Jurkat, Clone E6-1 (cell line): ENCODE data around the gene POU2AF1.
"Not testable (repeated sequence)": the region's sequence is repeated elsewhere in the genome, so short reads cannot be mapped to it uniquely, and the experiment has no call there.

Experiments used
- DNase-seq: peaks from one replicate; pipeline ENCODE4 v3.0.0-alpha.2; 2011; ENCODE audit warnings: low read depth, low spot score
- H3K4me3 ChIP-seq: 2 replicates; pipeline ENCODE4 v1.5.1; 2011; ENCODE audit warnings: mild to moderate bottlenecking, low read length, control low read depth, moderate library complexity

POU2AF1 gene

DNA sequence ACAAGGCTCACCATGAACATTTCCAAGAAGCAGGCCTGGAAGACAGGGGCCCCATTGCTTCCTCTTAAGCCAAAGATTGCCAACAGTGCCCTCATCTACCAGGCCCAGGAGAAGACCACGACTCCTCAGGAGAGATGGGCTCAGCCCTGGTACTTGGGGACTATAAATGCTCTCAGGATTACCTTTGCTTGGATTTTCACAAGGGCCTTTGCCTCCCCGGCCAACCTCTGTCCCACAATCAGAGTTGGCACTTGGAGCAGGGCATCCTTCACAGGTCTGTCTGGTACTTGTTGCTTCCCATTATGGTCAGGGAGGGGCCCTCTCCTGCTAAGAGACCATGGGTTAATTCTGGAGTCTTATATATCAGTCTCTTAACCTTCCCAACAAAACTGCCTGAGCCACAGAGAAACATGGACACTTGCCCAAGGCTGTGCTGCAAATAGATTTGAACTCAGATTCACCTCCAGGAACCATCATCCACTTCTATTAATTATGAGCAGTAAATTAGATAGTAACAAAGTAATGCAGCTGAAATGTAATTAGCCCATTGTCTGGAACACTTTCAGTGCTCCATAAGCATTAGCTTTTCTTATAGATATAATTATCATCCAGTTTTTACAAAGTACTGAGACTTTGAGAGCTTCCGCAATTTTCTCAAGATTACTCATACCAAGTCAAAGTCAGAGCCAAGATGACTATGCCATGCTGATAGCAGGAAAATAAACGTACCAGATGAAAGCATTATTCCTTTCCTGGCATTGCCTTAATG, 47.2 kb downstream of the POU2AF1 start:
- H3K4me3 ChIP-seq, result no peak overlapping the region
- DNase-seq, result no peak

DNA sequence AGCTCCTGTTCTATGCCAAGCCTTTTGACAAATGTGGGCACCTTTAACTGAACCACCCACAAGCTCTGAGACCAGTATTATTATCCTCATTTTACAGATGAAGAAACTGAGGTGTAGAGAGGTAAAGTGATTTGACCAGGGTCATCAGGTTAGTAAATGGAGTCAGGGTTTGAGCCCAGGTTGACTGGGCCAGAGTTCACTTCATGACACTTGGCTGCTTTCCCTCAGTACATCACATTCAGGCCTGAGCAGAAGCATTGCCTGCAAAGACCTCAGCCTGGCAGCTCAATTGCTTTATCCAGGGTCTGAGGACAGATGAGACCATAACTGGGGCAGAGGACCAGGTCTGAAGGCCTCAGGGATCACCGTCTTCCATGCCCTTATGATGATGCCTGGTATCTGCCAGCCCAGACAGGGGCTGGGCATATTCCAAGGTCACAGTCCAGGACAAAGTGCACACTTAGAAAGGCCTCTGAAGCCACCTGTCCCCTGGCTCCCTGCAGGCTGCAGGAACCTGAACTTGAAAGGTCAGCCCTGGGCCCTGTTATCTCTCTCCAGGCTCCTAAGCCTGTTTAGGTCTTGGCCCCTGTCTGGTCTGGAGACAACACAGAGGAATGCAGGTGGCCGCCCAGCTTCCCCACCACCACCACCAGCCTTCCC, 48.7 kb downstream of the POU2AF1 start:
- DNase-seq, result no peak
- no peak overlapping the region for H3K4me3 ChIP-seq

DNA sequence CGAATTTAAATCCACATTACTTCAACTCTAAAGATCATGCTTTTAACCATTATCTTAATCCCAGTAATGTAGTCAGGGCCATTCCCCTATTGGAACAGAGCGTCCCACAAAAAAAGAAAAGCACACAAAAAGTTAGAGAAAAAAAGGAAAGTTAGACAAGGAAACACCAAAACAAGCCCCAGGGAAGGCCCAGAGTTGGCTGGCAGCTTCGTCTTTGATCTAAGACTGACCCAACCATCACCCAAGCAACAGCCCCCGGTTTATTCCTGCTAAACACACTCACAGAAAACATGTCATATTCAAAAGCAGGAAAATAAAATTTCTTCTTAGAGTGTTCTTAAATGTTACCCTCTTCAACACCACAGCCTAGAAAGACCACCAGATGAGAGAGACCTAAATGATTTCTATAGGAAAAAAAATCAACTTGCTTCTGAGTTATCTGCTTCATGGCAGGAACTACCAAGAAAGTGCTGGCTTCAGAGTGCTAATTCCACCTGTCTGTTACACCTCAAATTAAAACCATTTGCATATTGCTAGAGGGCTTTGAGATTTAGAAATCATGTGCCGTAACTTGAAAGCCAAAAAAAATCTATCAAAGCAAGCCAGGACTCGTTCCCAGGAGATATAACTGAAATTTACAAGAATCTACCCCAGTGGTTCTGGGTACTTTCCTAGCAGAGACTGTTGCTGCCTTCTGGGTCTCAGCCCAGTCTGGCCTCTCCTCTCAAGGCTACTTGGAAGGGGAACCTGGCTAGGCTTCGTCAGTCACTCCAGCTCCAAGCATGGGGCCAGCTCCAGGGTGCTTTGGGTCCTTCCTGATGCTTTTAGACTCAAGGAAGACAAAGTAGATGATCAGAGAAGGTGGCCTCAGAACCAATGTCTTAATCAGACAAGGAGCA, 49.5 kb downstream of the POU2AF1 start:
- H3K4me3 ChIP-seq, result no peak overlapping the region
- DNase-seq, result no peak

DNA sequence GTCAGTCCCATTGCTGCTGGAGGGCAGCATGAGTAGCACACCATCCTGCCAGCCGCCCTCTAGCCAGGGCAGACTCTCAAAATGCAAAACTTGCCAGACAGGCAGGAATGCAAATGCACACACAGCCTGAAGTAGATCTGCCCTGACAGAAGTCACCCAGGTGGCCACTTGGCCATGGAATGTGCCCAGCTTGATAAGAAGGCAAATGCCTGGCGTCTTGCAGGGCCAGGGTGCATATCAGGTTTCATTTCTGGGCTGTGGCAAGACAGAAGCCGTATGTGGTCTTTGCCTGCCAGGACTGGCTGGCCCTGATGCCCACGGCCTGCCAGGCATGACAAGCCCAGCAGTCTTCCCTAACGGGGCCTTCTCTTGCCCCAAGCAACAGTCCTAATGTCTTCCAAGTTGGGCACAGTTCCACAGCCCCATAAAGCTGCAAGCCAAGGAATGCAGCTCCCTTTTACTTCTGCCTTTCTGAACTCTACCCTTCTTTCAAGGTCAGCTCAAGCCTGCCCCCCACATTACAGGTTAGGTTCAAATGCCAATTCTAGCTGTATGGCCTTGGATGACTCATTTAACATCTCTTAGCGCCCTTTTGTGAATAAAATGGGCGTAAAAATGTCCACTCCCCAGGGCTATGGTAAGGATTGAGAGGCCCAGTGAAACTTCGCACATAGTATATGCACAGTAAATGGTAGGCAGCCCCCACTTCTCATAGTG, 51.0 kb downstream of the POU2AF1 start:
- no peak overlapping the region for H3K4me3 ChIP-seq
- no peak for DNase-seq

DNA sequence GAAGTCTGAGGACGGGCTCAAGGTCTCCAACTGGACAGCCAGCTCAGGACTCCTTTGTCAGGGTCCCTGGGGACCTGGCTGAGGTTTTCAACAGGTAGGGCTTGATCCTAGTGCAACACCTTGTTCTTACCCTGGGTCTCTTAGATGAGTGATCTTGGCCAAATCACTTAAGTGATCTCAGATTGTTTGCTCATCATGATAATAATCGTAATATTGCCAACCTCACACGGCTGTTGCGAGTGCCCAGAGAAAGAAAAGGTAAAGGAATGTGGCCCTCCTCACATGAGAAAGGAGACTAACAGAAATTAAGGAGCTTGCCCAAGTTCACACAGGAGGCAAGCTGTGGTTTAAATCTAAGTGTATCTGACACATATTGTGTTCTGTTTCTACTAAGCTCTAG, 52.3 kb downstream of the POU2AF1 start:
- no peak for DNase-seq
- H3K4me3 ChIP-seq, result no peak overlapping the region

DNA sequence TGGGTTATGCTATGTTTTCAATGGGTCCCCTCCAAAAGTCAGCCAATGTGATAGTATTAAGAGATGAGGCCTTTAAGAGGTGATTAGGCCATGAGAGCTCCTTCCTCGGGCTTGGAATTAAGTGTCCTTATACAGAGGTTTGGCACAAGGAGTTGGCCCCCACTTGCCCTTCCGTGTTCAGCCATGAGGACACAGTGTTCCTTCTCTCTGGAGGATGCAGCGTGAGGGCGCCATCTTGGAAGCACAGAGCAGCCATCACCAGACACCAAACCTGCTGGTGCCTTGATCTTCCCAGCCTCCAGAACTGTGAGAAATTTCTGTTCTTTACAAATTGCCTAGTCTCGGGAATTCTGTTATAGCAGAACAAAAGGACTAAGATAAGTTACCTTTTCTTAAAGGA, 53.8 kb downstream of the POU2AF1 start:
- H3K4me3 ChIP-seq, result no peak overlapping the region

DNA sequence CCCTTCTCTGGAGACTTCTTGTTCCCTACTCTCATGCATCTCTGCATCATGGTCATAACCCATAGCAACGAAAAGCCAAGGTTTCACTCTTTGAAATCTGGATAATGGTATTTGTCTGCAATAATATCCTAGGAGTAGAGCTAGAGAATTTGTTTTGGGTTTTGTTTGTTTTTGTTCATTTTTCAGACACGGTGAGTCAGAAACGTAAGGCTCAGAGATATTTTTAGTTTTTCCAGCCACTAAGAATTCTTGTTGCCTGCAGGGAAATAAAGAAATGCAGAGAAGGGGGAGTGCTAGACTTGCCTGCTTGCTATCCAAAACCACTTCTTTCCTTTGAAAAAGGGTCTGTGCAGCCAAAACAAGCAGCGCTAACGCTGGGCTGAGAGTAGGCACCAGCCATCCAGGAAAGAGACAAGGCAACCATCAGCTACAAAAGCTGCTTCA, 54.8 kb downstream of the POU2AF1 start:
- H3K4me3 ChIP-seq, result no peak overlapping the region
- DNase-seq, result no peak

More for the DNA sequence above, 53.8 kb downstream of the POU2AF1 start:
- no peak for DNase-seq

DNA sequence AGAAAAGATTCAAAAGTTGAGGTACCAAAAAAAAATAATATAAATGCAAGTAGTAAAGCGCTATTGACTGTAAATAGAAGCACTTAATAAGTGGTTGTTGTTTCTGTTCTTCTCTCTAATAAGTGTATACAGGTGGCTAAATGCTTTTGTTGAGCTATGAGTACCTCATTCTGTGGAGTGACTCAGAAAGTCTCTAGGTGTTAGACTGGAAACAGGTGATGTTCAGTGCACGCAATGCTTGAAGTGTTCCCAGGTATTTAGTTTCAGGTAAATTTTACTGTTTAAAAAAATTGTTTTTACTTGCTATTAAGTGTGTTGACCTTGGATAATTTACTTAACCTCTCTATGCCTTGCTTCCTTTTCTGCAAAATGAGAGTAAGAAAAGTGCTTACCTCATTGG, 56.5 kb downstream of the POU2AF1 start:
- DNase-seq, result no peak
- no peak overlapping the region for H3K4me3 ChIP-seq

DNA sequence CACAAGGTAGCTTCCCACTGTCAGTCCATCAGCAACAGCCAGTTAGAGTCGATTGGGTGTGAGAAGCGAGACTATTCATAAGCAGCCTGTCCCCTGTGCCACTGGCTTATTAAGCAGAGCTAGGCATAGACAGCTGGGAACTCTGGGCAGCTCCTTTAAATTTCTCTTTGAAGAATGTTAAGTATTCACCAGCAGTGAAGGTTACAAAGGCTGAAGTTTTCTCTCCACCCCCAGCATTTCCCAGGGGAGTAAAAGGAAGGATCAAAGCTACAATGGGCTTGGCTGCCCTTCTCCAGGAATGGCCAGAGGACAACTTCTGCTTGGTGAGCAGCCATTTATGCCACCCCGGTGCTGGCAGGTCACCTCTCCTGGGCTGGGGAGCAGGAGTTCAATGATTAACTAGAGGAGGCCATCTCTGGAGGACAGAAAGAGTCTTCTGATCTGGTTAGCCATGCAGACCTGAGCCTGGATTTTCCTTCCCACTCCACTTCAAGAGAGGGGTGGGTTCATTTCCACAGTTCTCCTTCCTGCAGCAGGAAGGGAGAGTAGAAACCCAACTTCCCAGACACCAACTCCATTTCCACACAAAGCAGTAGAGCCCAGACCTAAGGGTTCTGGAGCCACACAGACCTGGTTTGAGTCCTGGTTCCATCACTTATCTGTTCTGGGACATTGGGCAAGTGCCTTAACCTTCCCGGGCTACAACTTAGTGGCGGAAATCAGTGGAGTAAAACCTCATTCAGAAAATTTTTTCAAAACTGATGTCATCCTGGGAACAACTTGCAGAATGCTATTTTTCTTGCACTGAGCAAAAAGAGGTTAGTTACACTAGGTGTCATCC, 58.1 kb downstream of the POU2AF1 start:
- H3K4me3 ChIP-seq, result no peak overlapping the region
- DNase-seq, result no peak

DNA sequence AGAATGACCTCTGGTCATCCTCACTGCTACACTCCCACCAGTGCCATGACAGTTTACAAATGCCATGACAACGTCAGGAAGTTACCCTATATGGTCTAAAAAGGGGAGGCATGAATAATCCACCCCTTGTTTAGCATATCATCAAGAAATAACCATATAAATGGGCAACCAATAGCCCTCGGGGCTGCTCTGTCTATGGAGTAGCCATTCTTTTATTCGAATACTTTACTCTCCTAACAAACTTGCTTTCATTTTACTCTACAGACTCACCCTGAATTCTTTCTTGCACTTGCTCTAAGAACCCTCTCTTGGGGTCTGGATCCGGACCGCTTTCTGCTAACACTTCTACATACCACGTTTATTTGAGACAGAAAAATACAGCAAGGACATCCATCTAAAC, 58.9 kb downstream of the POU2AF1 start:
- not testable (repeated sequence) for DNase-seq, H3K4me3 ChIP-seq

DNA sequence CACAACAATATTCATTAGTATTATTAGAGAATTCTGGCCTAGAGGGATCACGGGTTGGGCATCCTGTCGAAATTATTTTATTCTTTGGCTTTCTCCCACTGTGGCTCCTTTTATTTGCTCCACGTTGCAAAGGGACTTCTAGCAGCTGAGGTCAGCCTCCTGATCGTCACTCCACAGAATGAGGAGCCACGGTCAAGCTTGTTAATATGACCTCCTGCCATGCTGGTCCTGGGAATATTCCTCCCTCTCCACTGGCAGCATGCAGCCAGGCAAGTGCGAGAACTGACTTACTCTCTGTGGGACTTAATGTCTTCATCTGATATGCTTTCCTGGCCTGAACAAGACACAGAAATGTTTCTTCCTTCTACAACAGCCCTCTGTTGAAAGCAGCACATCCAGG, 59.8 kb downstream of the POU2AF1 start:
- no peak for DNase-seq
- H3K4me3 ChIP-seq, result no peak overlapping the region

DNA sequence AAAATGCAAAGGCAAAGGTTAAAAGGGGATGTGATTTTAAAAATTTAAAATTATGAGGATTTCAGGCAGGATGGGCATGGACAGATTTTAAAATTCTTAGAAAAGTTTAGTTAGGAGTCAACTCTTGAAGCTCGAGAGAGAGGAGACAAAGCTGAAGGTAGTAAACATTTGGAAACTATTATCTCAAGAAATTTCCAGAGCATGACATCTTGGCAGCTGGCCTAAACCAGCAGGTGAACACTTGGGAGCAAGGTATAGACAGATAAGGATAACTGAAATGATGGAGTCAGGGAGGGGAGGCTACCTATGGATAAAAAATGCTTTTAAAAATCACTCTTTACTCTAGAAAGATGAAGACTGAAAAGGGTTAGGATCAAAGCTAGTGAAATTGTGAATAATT, 67.0 kb downstream of the POU2AF1 start:
- H3K4me3 ChIP-seq, result no peak overlapping the region
- no peak for DNase-seq

DNA sequence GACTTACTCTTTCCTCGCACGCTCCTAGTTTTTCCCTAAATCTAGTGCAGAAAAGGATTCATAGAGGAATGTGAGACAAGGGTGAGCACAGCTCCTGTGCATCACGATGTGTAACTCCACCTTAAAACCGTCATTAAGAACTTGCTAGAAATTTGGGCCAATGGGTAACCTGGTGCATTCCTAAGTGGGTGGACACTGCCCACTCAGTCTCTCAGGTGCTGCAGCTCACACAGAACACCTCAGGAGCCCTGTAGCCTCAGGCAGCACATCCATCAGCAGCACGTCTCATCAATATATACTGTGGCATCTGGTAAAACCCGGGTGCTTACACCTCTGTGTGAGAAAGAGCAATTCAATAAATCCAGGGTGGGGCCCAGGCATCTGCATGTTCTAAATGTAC, 68.4 kb downstream of the POU2AF1 start:
- no peak overlapping the region for H3K4me3 ChIP-seq
- no peak for DNase-seq

DNA sequence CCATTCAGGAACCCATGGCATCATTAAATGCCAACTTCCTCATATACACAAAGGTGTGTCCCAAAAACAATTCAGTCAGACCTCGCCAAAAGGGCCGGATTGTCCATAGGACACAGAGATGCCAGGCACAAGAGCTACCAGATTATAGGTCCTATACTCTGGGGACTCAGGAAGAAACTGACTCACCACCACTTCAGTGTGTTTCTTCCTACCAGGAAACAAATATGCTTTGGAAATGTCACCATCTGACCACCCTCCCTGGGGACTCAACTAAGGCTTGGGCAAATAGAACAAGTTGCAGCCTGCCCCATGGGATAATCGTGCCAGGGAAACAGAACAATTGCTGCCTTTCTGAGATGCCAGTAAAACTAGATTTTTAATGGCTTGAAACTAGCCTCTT, 69.0 kb downstream of the POU2AF1 start:
- H3K4me3 ChIP-seq, result no peak overlapping the region
- DNase-seq, result no peak

DNA sequence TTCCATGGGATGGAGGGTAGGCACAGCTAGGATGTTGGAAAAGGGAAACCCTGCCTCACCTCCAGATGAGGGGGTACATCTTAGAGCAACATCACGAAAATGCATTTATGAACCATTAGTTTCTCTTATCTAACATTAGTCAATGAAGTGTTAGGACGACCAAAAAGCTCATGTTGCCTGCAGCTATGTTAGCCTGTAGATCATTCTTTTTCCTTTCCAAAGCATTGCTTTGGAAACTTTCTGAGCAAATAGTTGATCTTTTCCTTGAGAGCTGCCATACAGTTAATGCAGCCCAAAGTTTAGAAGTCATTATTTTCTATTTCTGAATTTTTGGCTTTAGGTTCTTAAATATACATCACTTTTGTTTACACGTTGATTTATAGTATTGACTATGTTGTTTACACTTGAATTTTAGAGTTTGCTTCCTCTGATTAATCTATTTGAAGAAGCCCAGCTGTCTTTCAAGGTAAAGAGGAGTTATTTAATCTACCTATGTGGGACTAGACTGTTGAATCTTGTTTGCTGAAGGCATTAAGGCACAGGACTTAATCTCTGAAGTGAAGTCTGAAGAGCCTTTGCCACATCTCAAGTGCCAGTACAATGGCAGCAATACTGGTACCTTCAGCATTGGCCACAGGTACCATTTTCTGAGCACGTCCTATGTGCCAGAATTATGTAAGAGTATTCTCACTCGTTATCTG, 69.7 kb downstream of the POU2AF1 start:
- DNase-seq, result no peak
- no peak overlapping the region for H3K4me3 ChIP-seq

DNA sequence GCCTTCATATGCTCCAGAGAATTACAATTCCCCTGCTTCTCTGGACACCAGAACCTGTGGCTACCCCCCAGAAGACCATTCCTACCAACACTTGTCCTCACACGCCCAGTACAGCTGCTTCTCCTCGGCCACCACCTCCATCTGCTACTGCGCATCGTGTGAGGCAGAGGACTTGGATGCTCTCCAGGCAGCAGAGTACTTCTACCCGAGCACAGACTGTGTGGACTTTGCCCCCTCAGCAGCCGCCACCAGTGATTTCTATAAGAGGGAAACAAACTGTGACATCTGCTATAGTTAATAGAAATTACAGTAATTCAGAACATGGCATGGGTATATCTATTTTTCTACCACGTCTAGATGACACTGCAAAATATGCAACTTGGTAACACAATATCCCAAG, 70.9 kb downstream of the POU2AF1 start:
- H3K4me3 ChIP-seq, result no peak overlapping the region
- DNase-seq, result no peak

DNA sequence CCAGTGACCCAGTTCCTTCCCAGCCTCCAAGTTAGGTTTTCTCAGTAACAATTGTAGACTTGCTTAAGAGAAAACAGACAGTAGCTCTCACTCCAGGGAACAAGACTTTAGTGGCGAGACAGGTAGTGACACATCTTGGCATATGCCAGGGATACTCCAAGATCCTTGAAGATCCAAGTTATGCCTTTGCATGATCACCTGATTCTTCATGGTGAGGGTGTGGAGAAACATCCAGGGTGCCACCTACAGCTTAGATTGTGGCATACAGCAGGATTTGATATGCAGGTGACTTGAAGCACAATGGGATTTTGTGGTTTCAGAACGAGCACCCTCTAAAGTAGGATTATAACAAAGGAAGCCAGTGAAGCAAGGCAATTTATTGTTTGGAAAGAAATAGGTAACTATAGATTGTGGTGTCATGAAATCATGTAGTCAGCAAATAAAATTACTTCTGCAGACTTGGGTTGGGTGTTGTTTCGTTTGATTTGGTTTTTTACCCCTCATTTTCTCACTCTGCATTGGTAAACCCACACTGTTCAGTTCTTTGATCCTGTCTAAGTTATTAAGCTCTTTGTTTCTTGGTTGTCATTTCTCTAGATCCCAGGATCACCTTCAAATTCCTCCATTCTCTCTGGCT, 71.5 kb downstream of the POU2AF1 start:
- DNase-seq, result no peak
- H3K4me3 ChIP-seq, result no peak overlapping the region
